ENCODE data around the gene PPP2R5E.

DNA sequence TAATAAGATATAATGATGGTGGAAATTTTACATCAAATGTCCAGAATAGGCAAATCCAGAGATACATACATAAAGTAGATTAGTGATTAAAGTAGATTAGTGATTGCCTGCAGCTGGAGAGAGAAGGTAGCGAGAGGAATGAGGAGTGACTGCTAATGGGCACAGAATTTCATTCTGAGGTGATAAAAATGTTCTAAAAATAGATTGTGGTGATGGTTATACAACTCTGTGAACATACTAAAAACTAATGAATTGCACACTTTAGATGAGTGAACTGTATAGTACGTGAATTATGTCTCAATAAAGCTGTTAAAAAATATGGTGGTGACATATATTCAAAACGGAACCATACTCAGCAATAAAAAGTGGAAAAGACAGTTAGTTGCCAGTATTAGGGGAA, 41.7 kb downstream of the PPP2R5E start:
- no peak for TF ChIP-seq GATA2 (IDR thresholded peaks at IDR 0.05; ENCODE audit: low read depth, low read length)
- no peak for TF ChIP-seq GATA3 (IDR thresholded peaks at IDR 0.05; ENCODE audit: low read depth, low read length)
